Liver (tissue), 9 donors: ENCODE data around the gene EXOC2. TPM values are rescaled to one million over a fixed set of nuclear protein-coding genes. Genes with fewer than 3 reads are reported as not detected.

Source experiments
- DNase-seq: peaks from one replicate; pipeline ENCODE4 v3.0.0-alpha.2; 2017; ENCODE audit warnings: low spot score
- H3K27ac ChIP-seq, 2 donors: one replicate each; pipeline ENCODE4 v1.7.0; 2013; ENCODE audit warnings: inconsistent platforms in 2 of 2, low read length in 2 of 2, control low read depth in 1 of 2, low read depth in 1 of 2, mild to moderate bottlenecking in 1 of 2
- H3K27me3 ChIP-seq, 4 donors: one replicate each; pipeline versions ENCODE4 v1.6.1 to v1.7.0; 2013; ENCODE audit warnings: low read length in 3 of 4, inconsistent platforms in 1 of 4, mild to moderate bottlenecking in 1 of 4, moderate library complexity in 1 of 4; ENCODE audit not compliant: control insufficient read depth in 4 of 4, insufficient read depth in 4 of 4
- H3K36me3 ChIP-seq, 4 donors: one replicate each; pipeline versions ENCODE4 v1.6.1 to v1.7.0; 2013; ENCODE audit warnings: low read length in 3 of 4, mild to moderate bottlenecking in 3 of 4, low read depth in 1 of 4, moderate library complexity in 1 of 4; ENCODE audit not compliant: control insufficient read depth in 4 of 4, insufficient read depth in 3 of 4
- H3K4me1 ChIP-seq, 4 donors: one replicate each; pipeline versions ENCODE4 v1.6.1 to v1.7.0; 2013; ENCODE audit warnings: low read length in 3 of 4, mild to moderate bottlenecking in 3 of 4, moderate library complexity in 1 of 4; ENCODE audit not compliant: control insufficient read depth in 4 of 4, insufficient read depth in 4 of 4
- H3K4me3 ChIP-seq, 3 donors: one replicate each; pipeline versions ENCODE4 v1.6.1 to v1.7.0; 2013; ENCODE audit warnings: low read length in 3 of 3, control low read depth in 1 of 3, low read depth in 1 of 3, mild to moderate bottlenecking in 1 of 3
- H3K9ac ChIP-seq, 2 donors: one replicate each; pipeline ENCODE4 v1.7.0; 2013; ENCODE audit warnings: low read length in 2 of 2, mild to moderate bottlenecking in 2 of 2, moderate library complexity in 2 of 2, control low read depth in 1 of 2, low read depth in 1 of 2
- H3K9me3 ChIP-seq, 4 donors: one replicate each; pipeline versions ENCODE4 v1.6.1 to v1.7.0; 2013; ENCODE audit warnings: low read length in 3 of 4; ENCODE audit not compliant: control insufficient read depth in 4 of 4
- EGR1 ChIP-seq, 2 donors: IDR thresholded peaks; 2 replicates each; pipeline ENCODE4 v1.6.1; 2016 to 2018; ENCODE audit warnings: antibody characterized with exemption in 2 of 2, low read depth in 2 of 2
- FOXA1 ChIP-seq: IDR thresholded peaks from 2 replicates; pipeline ENCODE4 v1.6.1; 2016; ENCODE audit warnings: antibody characterized with exemption
- GABPA ChIP-seq, 2 donors: IDR thresholded peaks in 1 of 2; conservative IDR thresholded peaks in 1 of 2; 2 replicates each; pipeline ENCODE4 v1.6.1; 2016; ENCODE audit warnings: antibody characterized with exemption in 2 of 2, mild to moderate bottlenecking in 1 of 2, moderate library complexity in 1 of 2
- HNF4G ChIP-seq: IDR thresholded peaks from 2 replicates; pipeline ENCODE4 v1.6.1; 2016; ENCODE audit warnings: antibody characterized with exemption
- JUND ChIP-seq, 2 donors: IDR thresholded peaks; 2 replicates each; pipeline ENCODE4 v1.6.1; 2016; ENCODE audit warnings: antibody characterized with exemption in 2 of 2
- MAX ChIP-seq: IDR thresholded peaks from 2 replicates; pipeline ENCODE4 v1.6.1; 2016; ENCODE audit warnings: antibody characterized with exemption
- RAD21 ChIP-seq, 2 donors: IDR thresholded peaks; 2 replicates each; pipeline ENCODE4 v1.6.1; 2016; ENCODE audit warnings: antibody characterized with exemption in 2 of 2, mild to moderate bottlenecking in 2 of 2
- TAF1 ChIP-seq: conservative IDR thresholded peaks from 2 replicates; pipeline ENCODE4 v1.6.1; 2016; ENCODE audit warnings: antibody characterized with exemption, mild to moderate bottlenecking
- WGBS: extraction: QIAGEN DNeasy Blood & Tissue Kit; methylation state at CpG from one replicate; pipeline ENCODE4 v1.1.7; 2013; 5-methylcytosine and 5-hydroxymethylcytosine counted together
- polyA plus RNA-seq, 2 donors: library from polyadenylated mRNA; stranded (reverse) in 1 of 2; unstranded in 1 of 2; fragments of 200-250 nt in 1 of 2; fragments of >200 nt in 1 of 2; fragmentation: Nextera tagmentation in 1 of 2; extraction: Ambion mirVana in 1 of 2; gene quantifications; one replicate each; pipeline versions ENCODE4 v1.2.1 to v1.2.3, GENCODE V29; 2013 to 2015
- total RNA-seq, 2 donors: library from RNA; depleted of rRNA; stranded (reverse); fragments of >200 nt; gene quantifications; one replicate each; pipeline ENCODE4 v1.2.3, GENCODE V29; 2014
- TF ChIP-seq, protein P1 (sequence below): IDR thresholded peaks from 2 replicates; pipeline ENCODE4 v1.6.1; 2016; ENCODE audit warnings: antibody characterized with exemption, mild to moderate bottlenecking
- TF ChIP-seq, protein P2 (sequence below): fragments of 150-350 bp; IDR thresholded peaks from 2 replicates; pipeline ENCODE4 v1.5.1; 2017; ENCODE audit warnings: improper control_type of control experiment, low read depth, low read length; ENCODE audit not compliant: missing input control
- donor health status: healthy.
- donor health status: healthy.
- donor health status: healthy.
- donor health status: healthy.
- donor health status: healthy.

Gene EXOC2
- total and polyA plus RNA-seq, 4 donors: 6.7 to 15.3 (median 9.2) TPM

DNA sequence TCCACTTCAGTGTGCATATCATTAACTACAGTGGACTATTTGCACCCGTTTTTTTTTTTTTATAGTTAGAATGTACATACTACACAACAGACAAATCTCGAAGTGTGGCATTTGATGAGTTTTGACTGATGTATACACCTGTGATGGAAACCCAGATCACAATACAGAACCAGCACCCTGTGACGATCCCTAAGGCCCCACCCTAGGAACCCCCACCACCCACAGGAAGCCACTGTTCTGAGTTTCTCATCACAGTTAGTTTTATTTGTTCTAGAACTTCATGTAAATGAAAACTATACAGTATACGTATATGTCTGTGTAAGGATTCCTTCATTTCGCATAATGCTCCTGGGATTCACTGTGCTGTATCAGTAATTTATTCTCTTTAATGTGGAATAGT lies 198.5 kb downstream of the EXOC2 start:
- no peaks in the 10 kb centered on the region for H3K27me3 ChIP-seq
- H3K27ac ChIP-seq: no peak overlapping the region
- no peak overlapping the region for H3K9ac ChIP-seq
- WGBS: 83% methylated on average over 5 of the region's 5 CpGs
- TF ChIP-seq TAF1: no peak
- TF ChIP-seq, protein P1, sequence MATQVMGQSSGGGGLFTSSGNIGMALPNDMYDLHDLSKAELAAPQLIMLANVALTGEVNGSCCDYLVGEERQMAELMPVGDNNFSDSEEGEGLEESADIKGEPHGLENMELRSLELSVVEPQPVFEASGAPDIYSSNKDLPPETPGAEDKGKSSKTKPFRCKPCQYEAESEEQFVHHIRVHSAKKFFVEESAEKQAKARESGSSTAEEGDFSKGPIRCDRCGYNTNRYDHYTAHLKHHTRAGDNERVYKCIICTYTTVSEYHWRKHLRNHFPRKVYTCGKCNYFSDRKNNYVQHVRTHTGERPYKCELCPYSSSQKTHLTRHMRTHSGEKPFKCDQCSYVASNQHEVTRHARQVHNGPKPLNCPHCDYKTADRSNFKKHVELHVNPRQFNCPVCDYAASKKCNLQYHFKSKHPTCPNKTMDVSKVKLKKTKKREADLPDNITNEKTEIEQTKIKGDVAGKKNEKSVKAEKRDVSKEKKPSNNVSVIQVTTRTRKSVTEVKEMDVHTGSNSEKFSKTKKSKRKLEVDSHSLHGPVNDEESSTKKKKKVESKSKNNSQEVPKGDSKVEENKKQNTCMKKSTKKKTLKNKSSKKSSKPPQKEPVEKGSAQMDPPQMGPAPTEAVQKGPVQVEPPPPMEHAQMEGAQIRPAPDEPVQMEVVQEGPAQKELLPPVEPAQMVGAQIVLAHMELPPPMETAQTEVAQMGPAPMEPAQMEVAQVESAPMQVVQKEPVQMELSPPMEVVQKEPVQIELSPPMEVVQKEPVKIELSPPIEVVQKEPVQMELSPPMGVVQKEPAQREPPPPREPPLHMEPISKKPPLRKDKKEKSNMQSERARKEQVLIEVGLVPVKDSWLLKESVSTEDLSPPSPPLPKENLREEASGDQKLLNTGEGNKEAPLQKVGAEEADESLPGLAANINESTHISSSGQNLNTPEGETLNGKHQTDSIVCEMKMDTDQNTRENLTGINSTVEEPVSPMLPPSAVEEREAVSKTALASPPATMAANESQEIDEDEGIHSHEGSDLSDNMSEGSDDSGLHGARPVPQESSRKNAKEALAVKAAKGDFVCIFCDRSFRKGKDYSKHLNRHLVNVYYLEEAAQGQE: no peak
- no peak for TF ChIP-seq FOXA1
- no peaks in the 10 kb centered on the region for H3K4me1 ChIP-seq
- no peak overlapping the region for H3K4me3 ChIP-seq
- no peak for DNase-seq
- peaks cover 0 to 7% (median 1%) of the 10 kb centered on the region in 4 donors for H3K36me3 ChIP-seq
- H3K9me3 ChIP-seq: peaks cover 0 to 2% (median 0%) of the 10 kb centered on the region in 4 donors

DNA sequence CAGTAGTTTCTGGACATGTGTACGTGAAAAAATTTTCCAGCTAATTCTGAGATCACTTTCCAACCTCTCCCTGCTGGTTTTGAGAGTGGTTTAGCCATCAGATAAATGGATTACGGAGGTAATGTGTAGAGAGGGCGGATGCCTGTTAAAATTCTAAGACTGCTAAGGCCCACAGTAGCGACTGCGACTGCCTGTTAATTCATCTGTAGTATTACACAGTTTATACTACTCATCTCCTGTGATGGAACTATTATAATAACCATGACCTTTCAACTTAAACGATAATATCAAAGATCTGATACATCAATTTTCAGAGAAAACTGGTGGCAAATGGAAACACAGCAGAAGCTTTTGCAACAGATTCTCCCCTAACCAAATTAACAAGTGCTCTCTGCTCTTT lies 199.1 kb downstream of the EXOC2 start:
- peaks cover 0 to 2% (median 0%) of the 10 kb centered on the region in 4 donors for H3K9me3 ChIP-seq
- no peak overlapping the region for H3K4me3 ChIP-seq
- TF ChIP-seq, protein P1: no peak
- TF ChIP-seq JUND (IDR thresholded peaks at IDR 0.05) (no peak), MAX (no peak)
- no peak overlapping the region for H3K9ac ChIP-seq
- no peaks in the 10 kb centered on the region for H3K4me1 ChIP-seq
- no peak overlapping the region for H3K27ac ChIP-seq
- H3K27me3 ChIP-seq: no peaks in the 10 kb centered on the region
- whole genome bisulfite sequencing: 89% methylated on average over 6 of the region's 6 CpGs
- peaks cover 0 to 7% (median under 1%) of the 10 kb centered on the region in 4 donors for H3K36me3 ChIP-seq
- no peak for DNase-seq

DNA sequence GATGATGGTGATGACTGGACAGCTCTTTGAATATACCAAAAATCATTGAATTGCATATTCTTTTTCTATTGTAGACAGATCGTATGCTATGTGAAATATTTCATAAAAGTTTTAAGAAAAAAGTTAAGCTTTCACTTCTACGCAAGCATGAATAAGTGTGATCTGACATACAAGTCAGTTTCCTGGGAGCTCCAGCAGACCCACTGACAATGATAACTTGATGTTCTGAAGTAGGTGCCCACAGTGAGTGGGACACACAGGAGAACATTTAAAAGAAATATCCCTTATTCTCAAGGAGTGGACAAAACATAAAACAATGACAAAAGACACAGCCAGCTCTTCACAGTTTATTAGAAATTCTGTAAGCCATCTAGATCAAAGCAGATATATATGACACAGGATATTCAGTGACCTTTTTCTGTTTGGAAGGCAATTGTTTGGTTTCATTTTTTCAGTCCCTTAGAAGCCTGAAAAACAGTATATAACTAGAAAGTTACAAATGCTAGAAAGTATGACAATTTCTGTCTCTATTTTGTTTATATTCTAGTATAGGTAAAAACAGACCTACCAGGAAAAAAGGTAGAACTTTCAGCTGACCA lies 200.0 kb downstream of the EXOC2 start:
- Histone ChIP-seq H3K36me3 (peaks cover 0 to 7% (median 3%) of the 10 kb centered on the region in 4 donors), H3K27ac (no peak overlapping the region), H3K9ac (no peak overlapping the region), H3K4me1 (no peaks in the 10 kb centered on the region), H3K27me3 (no peaks in the 10 kb centered on the region), H3K9me3 (peaks cover 0 to 2% (median 0%) of the 10 kb centered on the region in 4 donors), H3K4me3 (no peak overlapping the region)
- DNase-seq: no peak
- WGBS: 91% methylated on average over 2 of the region's 2 CpGs
- TF ChIP-seq, protein P1: no peak
- no peak for TF ChIP-seq RAD21 (IDR thresholded peaks at IDR 0.05)
- no peak for TF ChIP-seq GABPA (IDR thresholded peaks at IDR 0.05 in 1 of 2, conservative IDR thresholded peaks at IDR 0.05 in 1 of 2)
- TF ChIP-seq HNF4G: no peak
- no peak for TF ChIP-seq EGR1 (IDR thresholded peaks at IDR 0.05; ENCODE audit: low read depth in 2 of 2)
- TF ChIP-seq, protein P2, sequence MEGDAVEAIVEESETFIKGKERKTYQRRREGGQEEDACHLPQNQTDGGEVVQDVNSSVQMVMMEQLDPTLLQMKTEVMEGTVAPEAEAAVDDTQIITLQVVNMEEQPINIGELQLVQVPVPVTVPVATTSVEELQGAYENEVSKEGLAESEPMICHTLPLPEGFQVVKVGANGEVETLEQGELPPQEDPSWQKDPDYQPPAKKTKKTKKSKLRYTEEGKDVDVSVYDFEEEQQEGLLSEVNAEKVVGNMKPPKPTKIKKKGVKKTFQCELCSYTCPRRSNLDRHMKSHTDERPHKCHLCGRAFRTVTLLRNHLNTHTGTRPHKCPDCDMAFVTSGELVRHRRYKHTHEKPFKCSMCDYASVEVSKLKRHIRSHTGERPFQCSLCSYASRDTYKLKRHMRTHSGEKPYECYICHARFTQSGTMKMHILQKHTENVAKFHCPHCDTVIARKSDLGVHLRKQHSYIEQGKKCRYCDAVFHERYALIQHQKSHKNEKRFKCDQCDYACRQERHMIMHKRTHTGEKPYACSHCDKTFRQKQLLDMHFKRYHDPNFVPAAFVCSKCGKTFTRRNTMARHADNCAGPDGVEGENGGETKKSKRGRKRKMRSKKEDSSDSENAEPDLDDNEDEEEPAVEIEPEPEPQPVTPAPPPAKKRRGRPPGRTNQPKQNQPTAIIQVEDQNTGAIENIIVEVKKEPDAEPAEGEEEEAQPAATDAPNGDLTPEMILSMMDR: no peak
- no peak for TF ChIP-seq FOXA1
- no peak for TF ChIP-seq MAX
